Measurements from ENCODE around the gene SLC39A1.
"Not testable (repeated sequence)": the region's sequence is repeated elsewhere in the genome, so short reads cannot be mapped to it uniquely, and the experiment has no call there.

The SLC39A1 gene

GRCh38 chr1:153963030-153963849 is at the start of gene SLC39A1:
TSS of gene SLC39A1 (minus strand) at chr1:153963537. CDS start at chr1:153962715, 822 bp downstream.
- peak; percentile 94 for DNase-seq

- DNase-seq, result not testable (repeated sequence)
Observed at GRCh38 chr1:154012543-154012942, 49.2 kb upstream of the SLC39A1 start.

GRCh38 chr1:154012129-154012528 is 48.8 kb upstream of the SLC39A1 start:
- DNase-seq, result no peak

- no peak for DNase-seq
Observed at GRCh38 chr1:154006136-154006535, 42.8 kb upstream of the SLC39A1 start.

- DNase-seq, result no peak
Observed at GRCh38 chr1:154000420-154000819, 37.1 kb upstream of the SLC39A1 start.

- not testable (repeated sequence) for DNase-seq
Observed at GRCh38 chr1:153996882-153997281, 33.5 kb upstream of the SLC39A1 start.

GRCh38 chr1:153995640-153996039 is 32.3 kb upstream of the SLC39A1 start:
- DNase-seq, result no peak

- DNase-seq, result no peak
Observed at GRCh38 chr1:153995202-153995601, 31.9 kb upstream of the SLC39A1 start.

- DNase-seq, result no peak
Observed at GRCh38 chr1:153991806-153992205, 28.5 kb upstream of the SLC39A1 start.

- no peak for DNase-seq
Observed at GRCh38 chr1:153991151-153991630, 27.9 kb upstream of the SLC39A1 start.

GRCh38 chr1:153990468-153991150 is 27.3 kb upstream of the SLC39A1 start, which contains the start of gene RPS27:
TSS of gene RPS27 (plus strand) at chr1:153990762. CDS start at chr1:153990797, 35 bp downstream.
- peak; percentile 96 for DNase-seq

GRCh38 chr1:153987621-153988020 is 24.3 kb upstream of the SLC39A1 start:
- DNase-seq, result no peak

GRCh38 chr1:153985941-153986761 is 22.8 kb upstream of the SLC39A1 start, which contains the start of gene RAB13:
TSS of gene RAB13 (minus strand) at chr1:153986339. CDS start at chr1:153986236, 103 bp downstream.
- peak; percentile 74 for DNase-seq

GRCh38 chr1:153985341-153985912 is 22.1 kb upstream of the SLC39A1 start:
- no peak for DNase-seq

- DNase-seq, result no peak
Observed at GRCh38 chr1:153984123-153984894, 21.0 kb upstream of the SLC39A1 start.

GRCh38 chr1:153981735-153982134 is 18.4 kb upstream of the SLC39A1 start:
- not testable (repeated sequence) for DNase-seq

GRCh38 chr1:153979091-153979490 is 15.8 kb upstream of the SLC39A1 start:
- DNase-seq, result not testable (repeated sequence)

- DNase-seq, result no peak
Observed at GRCh38 chr1:153978274-153978909, 15.1 kb upstream of the SLC39A1 start.

- peak; percentile 83 for DNase-seq
Observed at GRCh38 chr1:153977250-153978240, 14.2 kb upstream of the SLC39A1 start, which contains the start of gene JTB. TSS of gene JTB (minus strand) at chr1:153977674. CDS start at chr1:153977252, 422 bp downstream.

GRCh38 chr1:153976819-153977249 is 13.5 kb upstream of the SLC39A1 start:
- DNase-seq, result no peak
